GM13977 (cell line): Measurements from ENCODE around the gene SYNPO.
A peak's percentile ranks its signal among the peaks of the same experiment; 100 is the strongest.

Experiments used
- DNase-seq: peaks from one replicate; pipeline ENCODE4 v3.0.0; 2012; ENCODE audit warnings: low spot score
- CTCF ChIP-seq: IDR thresholded peaks from 2 replicates; pipeline ENCODE4 v1.5.1; 2012; ENCODE audit warnings: mild to moderate bottlenecking, control low read depth; ENCODE audit not compliant: insufficient read depth; ENCODE audit errors: extremely low read depth, missing control alignments
- in situ Hi-C: fragments of 300-500 bp; cut with MboI; formaldehyde crosslinking; loops from one replicate; pipeline ENCODE4 v1.12.0; 2022; ENCODE audit warnings: low sequenced_read_pairs, low pct_unique_long_range_greater_than_20kb, mixed read lengths, inconsistent platforms; ENCODE audit not compliant: unreplicated experiment

The SYNPO gene

GRCh38 chr5:150665044-150665443, 24.6 kb downstream of the SYNPO start:
- no peak for DNase-seq
- in situ Hi-C loops = loop anchor here (10.0 kb wide), 1 partner anchor 210 kb away; no protein-coding TSS in a partner anchor
- TF ChIP-seq CTCF = no peak

- peak; percentile 8 for DNase-seq
- in situ Hi-C loops = no loop called here
- no peak for TF ChIP-seq CTCF
These were observed 30.0 kb downstream of the SYNPO start for GRCh38 chr5:150670275-150670947.

- TF ChIP-seq CTCF = no peak
- DNase-seq = peak; percentile 25
- in situ Hi-C loops = no loop called here
These were observed 30.5 kb downstream of the SYNPO start for GRCh38 chr5:150670948-150671310.

- no peak for TF ChIP-seq CTCF
- DNase-seq = peak; percentile 34
- in situ Hi-C loops = no loop called here
These were observed 31.2 kb downstream of the SYNPO start for GRCh38 chr5:150671509-150672236.

GRCh38 chr5:150672237-150672883, 31.9 kb downstream of the SYNPO start:
- TF ChIP-seq CTCF = no peak
- DNase-seq = peak; percentile 49
- in situ Hi-C loops = no loop called here

GRCh38 chr5:150672884-150673275, 32.4 kb downstream of the SYNPO start:
- in situ Hi-C loops = no loop called here
- no peak for DNase-seq
- TF ChIP-seq CTCF = no peak
